OCI-LY3 (cell line): ENCODE data around the gene TPO.

ENCODE experiments used
- H2AFZ ChIP-seq: fragments of 200-600, 300-600 bp; shearing (Covaris generic); 2 replicates; pipeline ENCODE4 v1.6.0; 2014; ENCODE audit warnings: antibody characterized with exemption, low read depth, low read length
- H3K27ac ChIP-seq: fragments of 200-600, 300-600 bp; sonication (generic); 2 replicates; pipeline ENCODE4 v1.5.1; 2014; ENCODE audit warnings: mild to moderate bottlenecking, low read length, moderate library complexity, mixed read lengths
- H3K27me3 ChIP-seq: fragments of 200-600, 300-600 bp; sonication (generic); 2 replicates; pipeline ENCODE4 v1.6.1; 2014; ENCODE audit warnings: low read depth, low read length, mixed read lengths
- H3K36me3 ChIP-seq: fragments of 200-600, 300-600 bp; sonication (generic); replicated peaks from 2 replicates; pipeline ENCODE3; 2014; ENCODE audit warnings: low read depth, low read length, mixed read lengths
- H3K4me1 ChIP-seq: fragments of 300-600, 200-600 bp; sonication (generic); 2 replicates; pipeline ENCODE4 v1.6.1; 2014; ENCODE audit warnings: low read length, mixed read lengths
- H3K4me2 ChIP-seq: fragments of 200-600, 300-600 bp; sonication (generic); 2 replicates; pipeline ENCODE4 v1.6.1; 2014; ENCODE audit warnings: low read length, mixed read lengths
- H3K4me3 ChIP-seq: fragments of 300-600, 200-600 bp; sonication (generic); 2 replicates; pipeline ENCODE4 v1.5.1; 2014; ENCODE audit warnings: antibody characterized with exemption, mild to moderate bottlenecking, low read length, moderate library complexity
- H3K79me2 ChIP-seq: fragments of 300-600, 200-600 bp; shearing (Covaris generic); 2 replicates; pipeline ENCODE4 v1.6.1; 2014; ENCODE audit warnings: mild to moderate bottlenecking, low read length, mixed read lengths
- H3K9ac ChIP-seq: fragments of 300-600, 200-600 bp; shearing (Covaris generic); 2 replicates; pipeline ENCODE4 v1.6.0; 2014; ENCODE audit warnings: mild to moderate bottlenecking, low read length, moderate library complexity
- H3K9me3 ChIP-seq: fragments of 200-600, 300-600 bp; shearing (Covaris generic); 2 replicates; pipeline ENCODE4 v1.6.1; 2014; ENCODE audit warnings: low read length, mixed read lengths; ENCODE audit not compliant: insufficient read depth
- H4K20me1 ChIP-seq: fragments of 200-600, 300-600 bp; sonication (generic); 2 replicates; pipeline ENCODE4 v1.6.1; 2016; ENCODE audit warnings: low read length, mixed read lengths; ENCODE audit not compliant: insufficient read depth
- EZH2phosphoT487 ChIP-seq: fragments of 200-600 bp; shearing (Covaris generic); IDR thresholded peaks from 2 replicates; pipeline ENCODE4 v1.6.1; 2018; ENCODE audit warnings: antibody characterized with exemption, mixed run types, low read depth
- TF ChIP-seq, protein P1 (sequence below): fragments of 200-600, 300-600 bp; sonication (generic); IDR thresholded peaks from 2 replicates; pipeline ENCODE4 v1.5.1; 2014; ENCODE audit warnings: antibody characterized with exemption, low read length, low read depth

TPO gene

DNA sequence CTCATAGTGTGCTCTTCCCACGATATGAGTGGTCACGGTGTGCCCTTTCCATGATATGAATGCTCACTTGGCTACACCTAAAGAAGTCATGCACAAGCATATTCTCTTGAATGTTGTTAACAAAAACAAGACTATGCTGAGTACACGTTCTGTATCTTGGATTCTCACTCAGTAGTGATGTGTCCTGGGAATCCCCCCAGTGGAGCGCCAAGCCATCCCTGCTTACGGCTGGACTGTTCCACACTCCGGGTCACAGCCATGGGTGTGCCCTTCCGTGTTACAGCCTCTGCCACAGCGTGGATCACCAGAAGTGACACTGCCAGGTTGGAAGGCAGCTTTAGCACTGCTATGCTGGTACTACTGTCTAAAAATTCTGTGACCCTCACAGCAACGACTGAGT lies 59.1 kb downstream of the TPO start:
- H3K4me3 ChIP-seq = no peak overlapping the region
- no peaks in the 10 kb centered on the region for H4K20me1 ChIP-seq
- TF ChIP-seq EZH2phosphoT487 = no peak
- TF ChIP-seq, protein P1, sequence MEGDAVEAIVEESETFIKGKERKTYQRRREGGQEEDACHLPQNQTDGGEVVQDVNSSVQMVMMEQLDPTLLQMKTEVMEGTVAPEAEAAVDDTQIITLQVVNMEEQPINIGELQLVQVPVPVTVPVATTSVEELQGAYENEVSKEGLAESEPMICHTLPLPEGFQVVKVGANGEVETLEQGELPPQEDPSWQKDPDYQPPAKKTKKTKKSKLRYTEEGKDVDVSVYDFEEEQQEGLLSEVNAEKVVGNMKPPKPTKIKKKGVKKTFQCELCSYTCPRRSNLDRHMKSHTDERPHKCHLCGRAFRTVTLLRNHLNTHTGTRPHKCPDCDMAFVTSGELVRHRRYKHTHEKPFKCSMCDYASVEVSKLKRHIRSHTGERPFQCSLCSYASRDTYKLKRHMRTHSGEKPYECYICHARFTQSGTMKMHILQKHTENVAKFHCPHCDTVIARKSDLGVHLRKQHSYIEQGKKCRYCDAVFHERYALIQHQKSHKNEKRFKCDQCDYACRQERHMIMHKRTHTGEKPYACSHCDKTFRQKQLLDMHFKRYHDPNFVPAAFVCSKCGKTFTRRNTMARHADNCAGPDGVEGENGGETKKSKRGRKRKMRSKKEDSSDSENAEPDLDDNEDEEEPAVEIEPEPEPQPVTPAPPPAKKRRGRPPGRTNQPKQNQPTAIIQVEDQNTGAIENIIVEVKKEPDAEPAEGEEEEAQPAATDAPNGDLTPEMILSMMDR = no peak
- no peaks in the 10 kb centered on the region for H3K9me3 ChIP-seq
- H3K4me2 ChIP-seq = no peak overlapping the region
- H3K9ac ChIP-seq = no peak overlapping the region
- no peaks in the 10 kb centered on the region for H3K27me3 ChIP-seq
- H3K27ac ChIP-seq = no peak overlapping the region
- H3K36me3 ChIP-seq = no peaks in the 10 kb centered on the region
- H2AFZ ChIP-seq = no peak overlapping the region
- H3K4me1 ChIP-seq = no peaks in the 10 kb centered on the region
- no peaks in the 10 kb centered on the region for H3K79me2 ChIP-seq

DNA sequence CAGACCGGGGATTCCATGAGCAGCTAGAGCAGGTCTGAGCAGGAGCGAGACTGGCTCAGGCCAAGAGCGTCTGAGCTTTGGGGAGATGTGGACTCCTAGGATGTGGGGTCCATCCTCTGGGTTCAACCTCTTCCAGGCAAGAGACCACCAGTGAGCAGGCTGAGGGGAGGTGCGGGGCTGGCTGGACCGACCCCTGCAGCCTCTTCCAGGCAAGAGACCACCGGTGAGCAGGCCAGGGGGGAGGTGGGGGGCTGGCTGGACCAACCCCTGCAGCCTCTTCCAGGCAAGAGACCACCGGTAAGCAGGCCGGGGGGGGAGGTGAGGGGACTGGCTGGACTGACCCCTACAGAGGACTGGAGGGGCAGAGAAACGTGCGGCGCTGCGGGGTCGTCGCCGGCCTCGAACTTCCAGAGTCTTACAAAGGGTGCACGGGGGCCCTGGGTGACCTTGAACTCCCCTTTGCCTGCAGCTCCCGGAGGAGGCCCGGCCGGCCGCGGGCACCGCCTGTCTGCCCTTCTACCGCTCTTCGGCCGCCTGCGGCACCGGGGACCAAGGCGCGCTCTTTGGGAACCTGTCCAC lies 63.4 kb downstream of the TPO start:
- H3K9me3 ChIP-seq = no peaks in the 10 kb centered on the region
- H2AFZ ChIP-seq = no peak overlapping the region
- no peaks in the 10 kb centered on the region for H3K36me3 ChIP-seq
- no peaks in the 10 kb centered on the region for H3K27me3 ChIP-seq
- H3K27ac ChIP-seq = no peak overlapping the region
- H4K20me1 ChIP-seq = no peaks in the 10 kb centered on the region
- H3K9ac ChIP-seq = no peak overlapping the region
- H3K4me3 ChIP-seq = no peak overlapping the region
- TF ChIP-seq EZH2phosphoT487 = no peak
- TF ChIP-seq, protein P1 = no peak
- no peaks in the 10 kb centered on the region for H3K79me2 ChIP-seq
- no peak overlapping the region for H3K4me2 ChIP-seq
- H3K4me1 ChIP-seq = no peaks in the 10 kb centered on the region

DNA sequence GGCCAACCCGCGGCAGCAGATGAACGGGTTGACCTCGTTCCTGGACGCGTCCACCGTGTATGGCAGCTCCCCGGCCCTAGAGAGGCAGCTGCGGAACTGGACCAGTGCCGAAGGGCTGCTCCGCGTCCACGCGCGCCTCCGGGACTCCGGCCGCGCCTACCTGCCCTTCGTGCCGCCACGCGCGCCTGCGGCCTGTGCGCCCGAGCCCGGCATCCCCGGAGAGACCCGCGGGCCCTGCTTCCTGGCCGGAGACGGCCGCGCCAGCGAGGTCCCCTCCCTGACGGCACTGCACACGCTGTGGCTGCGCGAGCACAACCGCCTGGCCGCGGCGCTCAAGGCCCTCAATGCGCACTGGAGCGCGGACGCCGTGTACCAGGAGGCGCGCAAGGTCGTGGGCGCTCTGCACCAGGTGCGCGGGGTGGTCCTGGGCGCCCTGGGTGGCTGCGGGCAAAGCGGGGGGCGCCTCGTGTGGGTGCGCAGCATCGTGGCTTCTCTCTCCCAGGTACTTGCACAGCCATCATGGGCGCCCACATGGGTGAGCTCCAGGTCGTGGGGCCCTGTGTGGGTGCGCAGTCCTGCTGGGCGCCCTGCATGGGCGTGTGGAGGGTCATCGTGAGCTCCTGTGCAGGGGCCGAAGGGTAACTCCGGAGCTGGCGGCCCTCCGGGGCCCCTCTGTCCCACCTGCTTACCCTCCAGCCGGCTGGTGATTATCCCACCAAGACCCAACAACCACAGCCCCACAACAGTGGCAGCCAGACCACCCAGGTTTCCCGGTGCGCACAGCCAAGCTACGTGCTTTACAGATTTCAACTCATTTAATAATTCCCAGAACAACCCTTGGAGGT lies 64.2 kb downstream of the TPO start:
- H3K27me3 ChIP-seq = no peaks in the 10 kb centered on the region
- no peak overlapping the region for H3K9ac ChIP-seq
- H3K4me2 ChIP-seq = no peak overlapping the region
- no peak overlapping the region for H2AFZ ChIP-seq
- no peak for TF ChIP-seq EZH2phosphoT487
- TF ChIP-seq, protein P1 = no peak
- H3K9me3 ChIP-seq = no peaks in the 10 kb centered on the region
- no peaks in the 10 kb centered on the region for H3K36me3 ChIP-seq
- no peak overlapping the region for H3K27ac ChIP-seq
- H3K79me2 ChIP-seq = no peaks in the 10 kb centered on the region
- no peaks in the 10 kb centered on the region for H4K20me1 ChIP-seq
- H3K4me3 ChIP-seq = no peak overlapping the region
- H3K4me1 ChIP-seq = no peaks in the 10 kb centered on the region
